Endothelial cell (in vitro differentiated cells): ENCODE data around the gene CNMD. TPM values are rescaled to one million over a fixed set of nuclear protein-coding genes. Genes with fewer than 3 reads are reported as not detected.

Experiments
- DNase-seq: peaks from one replicate; pipeline ENCODE4 v3.0.0; 2021; ENCODE audit warnings: low spot score
- H3K27ac Mint-ChIP-seq: one replicate; pipeline ENCODE4 v1.8.0; 2021; ENCODE audit warnings: mixed read lengths, inconsistent platforms; ENCODE audit not compliant: unreplicated experiment
- H3K27me3 Mint-ChIP-seq: one replicate; pipeline ENCODE4 v1.8.0; 2021; ENCODE audit warnings: mild to moderate bottlenecking, moderate library complexity, mixed read lengths, inconsistent platforms; ENCODE audit not compliant: unreplicated experiment
- H3K36me3 Mint-ChIP-seq: one replicate; pipeline ENCODE4 v1.8.0; 2021; ENCODE audit warnings: mild to moderate bottlenecking, low read depth, mixed read lengths, inconsistent platforms; ENCODE audit not compliant: unreplicated experiment
- H3K4me1 Mint-ChIP-seq: one replicate; pipeline ENCODE4 v1.8.0; 2021; ENCODE audit warnings: mild to moderate bottlenecking, mixed read lengths, inconsistent platforms; ENCODE audit not compliant: unreplicated experiment
- H3K4me3 Mint-ChIP-seq: one replicate; pipeline ENCODE4 v1.8.0; 2021; ENCODE audit warnings: mild to moderate bottlenecking, mixed read lengths, inconsistent platforms; ENCODE audit not compliant: unreplicated experiment
- H3K9me3 Mint-ChIP-seq: one replicate; pipeline ENCODE4 v1.8.0; 2021; ENCODE audit warnings: mixed read lengths, inconsistent platforms; ENCODE audit not compliant: unreplicated experiment
- total RNA-seq: library from RNA; stranded (reverse); fragmentation: NEBNext Ultra II Directional; extraction: Animal tissue kit (Norgen Biotek cat#: 25700); gene quantifications from one replicate; pipeline ENCODE4 v1.2.1, GENCODE V29; 2021; ENCODE audit not compliant: unreplicated experiment
- TF ChIP-seq, protein P1 (sequence below): fragments of 200-600 bp; sonication (generic); IDR thresholded peaks from one replicate; pipeline ENCODE4 v1.5.0; 2021; ENCODE audit warnings: antibody characterized with exemption; ENCODE audit not compliant: unreplicated experiment

CNMD gene
- total RNA-seq, 1 donor from 2014 or later, result 1.8 TPM

DNA sequence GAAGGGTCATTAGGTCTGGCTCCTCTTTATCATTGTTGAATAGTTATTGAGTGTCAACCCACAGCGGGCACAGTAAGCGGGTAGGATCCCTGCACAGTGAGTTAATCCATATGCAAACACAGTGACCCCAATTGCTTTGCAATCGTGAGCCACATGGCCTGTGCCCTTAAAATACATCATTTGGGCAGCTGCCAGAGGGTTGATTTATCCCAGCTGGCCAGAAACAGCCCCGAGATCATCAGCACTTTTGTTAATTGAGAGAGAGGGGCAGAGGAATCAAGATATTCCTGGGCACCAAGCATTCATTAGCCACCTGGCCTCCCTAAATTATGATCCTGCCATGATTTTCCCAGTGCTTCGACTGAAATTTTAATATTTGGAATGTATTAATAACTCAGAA lies 9.8 kb upstream of the CNMD start:
- DNase-seq, result no peak
- H3K36me3 Mint-ChIP-seq, result no peaks in the 10 kb centered on the region
- no peak overlapping the region for H3K27ac Mint-ChIP-seq
- no peaks in the 10 kb centered on the region for H3K4me1 Mint-ChIP-seq
- H3K9me3 Mint-ChIP-seq, result no peaks in the 10 kb centered on the region
- H3K4me3 Mint-ChIP-seq, result no peak overlapping the region
- H3K27me3 Mint-ChIP-seq, result peaks cover 1% of the 10 kb centered on the region
- TF ChIP-seq, protein P1, sequence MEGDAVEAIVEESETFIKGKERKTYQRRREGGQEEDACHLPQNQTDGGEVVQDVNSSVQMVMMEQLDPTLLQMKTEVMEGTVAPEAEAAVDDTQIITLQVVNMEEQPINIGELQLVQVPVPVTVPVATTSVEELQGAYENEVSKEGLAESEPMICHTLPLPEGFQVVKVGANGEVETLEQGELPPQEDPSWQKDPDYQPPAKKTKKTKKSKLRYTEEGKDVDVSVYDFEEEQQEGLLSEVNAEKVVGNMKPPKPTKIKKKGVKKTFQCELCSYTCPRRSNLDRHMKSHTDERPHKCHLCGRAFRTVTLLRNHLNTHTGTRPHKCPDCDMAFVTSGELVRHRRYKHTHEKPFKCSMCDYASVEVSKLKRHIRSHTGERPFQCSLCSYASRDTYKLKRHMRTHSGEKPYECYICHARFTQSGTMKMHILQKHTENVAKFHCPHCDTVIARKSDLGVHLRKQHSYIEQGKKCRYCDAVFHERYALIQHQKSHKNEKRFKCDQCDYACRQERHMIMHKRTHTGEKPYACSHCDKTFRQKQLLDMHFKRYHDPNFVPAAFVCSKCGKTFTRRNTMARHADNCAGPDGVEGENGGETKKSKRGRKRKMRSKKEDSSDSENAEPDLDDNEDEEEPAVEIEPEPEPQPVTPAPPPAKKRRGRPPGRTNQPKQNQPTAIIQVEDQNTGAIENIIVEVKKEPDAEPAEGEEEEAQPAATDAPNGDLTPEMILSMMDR, result no peak

GRCh38 chr13:52746141-52746540 lies 6.5 kb upstream of the CNMD start:
- DNase-seq, result no peak
- Mint-ChIP-seq H3K27me3 (peaks cover 5% of the 10 kb centered on the region), H3K4me1 (peaks cover 5% of the 10 kb centered on the region), H3K36me3 (peaks cover 5% of the 10 kb centered on the region), H3K27ac (no peak overlapping the region), H3K4me3 (no peak overlapping the region), H3K9me3 (peaks cover 6% of the 10 kb centered on the region)
- TF ChIP-seq, protein P1, result no peak

GRCh38 chr13:52744842-52745375 lies 5.3 kb upstream of the CNMD start:
- Mint-ChIP-seq H3K9me3 (peaks cover 6% of the 10 kb centered on the region), H3K36me3 (peaks cover 5% of the 10 kb centered on the region), H3K4me1 (peaks cover 6% of the 10 kb centered on the region), H3K27ac (no peak overlapping the region), H3K4me3 (no peak overlapping the region), H3K27me3 (peaks cover 6% of the 10 kb centered on the region)
- TF ChIP-seq, protein P1, result no peak
- DNase-seq, result no peak

- peaks cover 6% of the 10 kb centered on the region for H3K9me3 Mint-ChIP-seq
- peaks cover 6% of the 10 kb centered on the region for H3K27me3 Mint-ChIP-seq
- TF ChIP-seq, protein P1, result no peak
- no peak overlapping the region for H3K4me3 Mint-ChIP-seq
- peaks cover 8% of the 10 kb centered on the region for H3K4me1 Mint-ChIP-seq
- DNase-seq, result no peak
- H3K36me3 Mint-ChIP-seq, result peaks cover 5% of the 10 kb centered on the region
- H3K27ac Mint-ChIP-seq, result no peak overlapping the region
These were observed 4.4 kb upstream of the CNMD start for GRCh38 chr13:52743988-52744387.

- Mint-ChIP-seq H3K9me3 (peaks cover 6% of the 10 kb centered on the region), H3K4me3 (no peak overlapping the region), H3K4me1 (peaks cover 8% of the 10 kb centered on the region), H3K36me3 (peaks cover 5% of the 10 kb centered on the region), H3K27ac (no peak overlapping the region), H3K27me3 (peaks cover 6% of the 10 kb centered on the region)
- TF ChIP-seq, protein P1, result no peak
- no peak for DNase-seq
These were observed 3.9 kb upstream of the CNMD start for GRCh38 chr13:52743569-52743968.
